GM11168 (cell line): ENCODE measurements around the gene KATNIP.
"Not testable (repeated sequence)": the region's sequence is repeated elsewhere in the genome, so short reads cannot be mapped to it uniquely, and the experiment has no call there.

Source experiments
- in situ Hi-C: fragments of 300-500 bp; cut with MboI; formaldehyde crosslinking; loops from one replicate; pipeline ENCODE4 v1.12.0; 2022; ENCODE audit warnings: low sequenced_read_pairs; ENCODE audit not compliant: unreplicated experiment

Gene KATNIP

GRCh38 chr16:27531826-27532800 lies 17.8 kb upstream of the KATNIP start:
- in situ Hi-C loops = no loop called here

GRCh38 chr16:27534256-27534655 lies 15.7 kb upstream of the KATNIP start:
- in situ Hi-C loops = no loop called here

- in situ Hi-C loops = no loop called here
Observed at GRCh38 chr16:27538528-27538927, 11.4 kb upstream of the KATNIP start.

- in situ Hi-C loops = no loop called here
Observed at GRCh38 chr16:27539120-27539519, 10.8 kb upstream of the KATNIP start.

GRCh38 chr16:27539636-27540035 lies 10.3 kb upstream of the KATNIP start:
- in situ Hi-C loops = no loop called here

- in situ Hi-C loops = no loop called here
Observed at GRCh38 chr16:27543801-27544200, 6.1 kb upstream of the KATNIP start.

- in situ Hi-C loops = no loop called here
Observed at GRCh38 chr16:27544671-27545070, 5.3 kb upstream of the KATNIP start.

- in situ Hi-C loops = no loop called here
Observed at GRCh38 chr16:27547134-27547533, 2.8 kb upstream of the KATNIP start.

GRCh38 chr16:27547851-27548250 lies 2.1 kb upstream of the KATNIP start:
- in situ Hi-C loops = no loop called here

GRCh38 chr16:27549464-27549745 lies 539 bp upstream of the KATNIP start:
- in situ Hi-C loops = no loop called here

- in situ Hi-C loops = no loop called here
Observed at GRCh38 chr16:27550582-27550920, 607 bp downstream of the KATNIP start.

GRCh38 chr16:27551036-27551435 lies 1.1 kb downstream of the KATNIP start:
- in situ Hi-C loops = no loop called here

GRCh38 chr16:27556471-27556870 lies 6.5 kb downstream of the KATNIP start:
- in situ Hi-C loops = no loop called here

- in situ Hi-C loops = no loop called here
Observed at GRCh38 chr16:27558434-27558833, 8.5 kb downstream of the KATNIP start.

- in situ Hi-C loops = no loop called here
Observed at GRCh38 chr16:27558932-27559331, 9.0 kb downstream of the KATNIP start.

- in situ Hi-C loops = no loop called here
Observed at GRCh38 chr16:27561216-27561615, 11.3 kb downstream of the KATNIP start.

- in situ Hi-C loops = no loop called here
Observed at GRCh38 chr16:27564224-27564623, 14.3 kb downstream of the KATNIP start.

- in situ Hi-C loops = no loop called here
Observed at GRCh38 chr16:27566417-27566816, 16.5 kb downstream of the KATNIP start.

- in situ Hi-C loops = no loop called here
Observed at GRCh38 chr16:27568077-27568476, 18.1 kb downstream of the KATNIP start.

GRCh38 chr16:27570986-27571385 lies 21.0 kb downstream of the KATNIP start:
- in situ Hi-C loops = not testable (repeated sequence)

GRCh38 chr16:27571433-27572326 lies 21.7 kb downstream of the KATNIP start:
- in situ Hi-C loops = no loop called here
